Right ventricle myocardium inferior (tissue), 1 donor: ENCODE measurements around the gene MARK1. TPM values are rescaled to one million over a fixed set of nuclear protein-coding genes. Genes with fewer than 3 reads are reported as not detected.
"Not testable (repeated sequence)": the region's sequence is repeated elsewhere in the genome, so short reads cannot be mapped to it uniquely, and the experiment has no call there.

ENCODE experiments used
- ATAC-seq: fragments of 200-7000 bp; cut with Tn5 transposase; one replicate; pipeline ENCODE4 v1.9.1; 2020; ENCODE audit warnings: mild to moderate bottlenecking, moderate library complexity
- DNase-seq: peaks from one replicate; pipeline ENCODE4 v3.0.0; 2021; ENCODE audit errors: missing footprints
- intact Hi-C: fragments of 100-400 bp; cut with DNase I; formaldehyde crosslinking; loops from one replicate; pipeline ENCODE4 v1.11.0; 2022
- total RNA-seq: library from RNA; stranded (reverse); fragmentation: NEBNext Ultra II Directional; extraction: Animal tissue kit (Norgen Biotek cat#: 25700); gene quantifications from one replicate; pipeline ENCODE4 v1.2.1, GENCODE V29; 2021
- donor health status: DM: no; HTN: yes; CAD: no; lungs with severe emphysema.

MARK1 gene
- total RNA-seq, 1 donor from 2014 or later = 17.3 TPM

GRCh38 chr1:220577926-220578325 is 50.0 kb downstream of the MARK1 start:
- ATAC-seq = no peak
- no peak for DNase-seq
- intact Hi-C loops = no loop called here

- intact Hi-C loops = no loop called here
- no peak for DNase-seq
- ATAC-seq = no peak
Observed at GRCh38 chr1:220579317-220579716, 51.4 kb downstream of the MARK1 start.

- ATAC-seq = no peak
- DNase-seq = no peak
- intact Hi-C loops = no loop called here
Observed at GRCh38 chr1:220592714-220593113, 64.8 kb downstream of the MARK1 start.

GRCh38 chr1:220594356-220594755 is 66.4 kb downstream of the MARK1 start:
- intact Hi-C loops = no loop called here
- DNase-seq = no peak

GRCh38 chr1:220595179-220595578 is 67.2 kb downstream of the MARK1 start:
- intact Hi-C loops = no loop called here
- no peak for ATAC-seq
- DNase-seq = no peak

More at GRCh38 chr1:220594356-220594755, 66.4 kb downstream of the MARK1 start:
- ATAC-seq = no peak

- intact Hi-C loops = no loop called here
- no peak for DNase-seq
Observed at GRCh38 chr1:220604926-220605325, 77.0 kb downstream of the MARK1 start.

GRCh38 chr1:220605651-220606050 is 77.7 kb downstream of the MARK1 start:
- intact Hi-C loops, ATAC-seq, DNase-seq: not testable (repeated sequence)

More at GRCh38 chr1:220604926-220605325, 77.0 kb downstream of the MARK1 start:
- ATAC-seq = no peak

GRCh38 chr1:220611100-220611499 is 83.2 kb downstream of the MARK1 start:
- DNase-seq, ATAC-seq, intact Hi-C loops: not testable (repeated sequence)

GRCh38 chr1:220616836-220617235 is 88.9 kb downstream of the MARK1 start:
- no peak for DNase-seq
- intact Hi-C loops = no loop called here
- no peak for ATAC-seq

GRCh38 chr1:220628431-220628830 is 100.5 kb downstream of the MARK1 start:
- intact Hi-C loops = no loop called here
- ATAC-seq = no peak
- DNase-seq = no peak

- ATAC-seq (no peak), DNase-seq (no peak)
- intact Hi-C loops = no loop called here
Observed at GRCh38 chr1:220631238-220631815, 103.4 kb downstream of the MARK1 start.

GRCh38 chr1:220637759-220638158 is 109.8 kb downstream of the MARK1 start:
- intact Hi-C loops = no loop called here
- DNase-seq = no peak
- no peak for ATAC-seq

GRCh38 chr1:220642285-220642684 is 114.3 kb downstream of the MARK1 start:
- DNase-seq (no peak), ATAC-seq (no peak)
- intact Hi-C loops = no loop called here

- intact Hi-C loops = no loop called here
- DNase-seq = no peak
Observed at GRCh38 chr1:220652995-220653394, 125.1 kb downstream of the MARK1 start.

GRCh38 chr1:220655509-220655908 is 127.6 kb downstream of the MARK1 start:
- ATAC-seq = no peak
- DNase-seq = no peak
- intact Hi-C loops = no loop called here

More at GRCh38 chr1:220652995-220653394, 125.1 kb downstream of the MARK1 start:
- no peak for ATAC-seq

- DNase-seq (no peak), ATAC-seq (no peak)
- intact Hi-C loops = no loop called here
Observed at GRCh38 chr1:220655961-220656740, 128.2 kb downstream of the MARK1 start.

- ATAC-seq = no peak
- intact Hi-C loops = no loop called here
- no peak for DNase-seq
Observed at GRCh38 chr1:220666349-220666748, 138.4 kb downstream of the MARK1 start.

GRCh38 chr1:220669005-220669404 is 141.1 kb downstream of the MARK1 start:
- ATAC-seq (no peak), DNase-seq (no peak)
- intact Hi-C loops = no loop called here

GRCh38 chr1:220670365-220670764 is 142.4 kb downstream of the MARK1 start:
- intact Hi-C loops = no loop called here
- no peak for ATAC-seq
- no peak for DNase-seq

- DNase-seq (no peak), ATAC-seq (peak; percentile 57)
- intact Hi-C loops = no loop called here
Observed at GRCh38 chr1:220673921-220674320, 146.0 kb downstream of the MARK1 start.
